IMR-90 (cell line): ENCODE data around the gene SH3RF3. TPM values are rescaled to one million over a fixed set of nuclear protein-coding genes. Genes with fewer than 3 reads are reported as not detected.
A peak's percentile ranks its signal among the peaks of the same experiment; 100 is the strongest.

Source experiments
- ATAC-seq: fragments of 200-7000 bp; cut with Tn5 transposase; 2 replicates; pipeline ENCODE4 v1.9.1; 2020; ENCODE audit warnings: low read depth, mild to moderate bottlenecking, moderate library complexity
- BruUV-seq: library from RNA; stranded (reverse); fragments of 400-500 nt; replicated peaks from 2 replicates; lab custom pipeline; 2021; lab: Mats Ljungman, UMichigan
- CTCF ChIA-PET: fragments of 300-600 bp; formaldehyde crosslinking; extraction: SDS; loops from one replicate; lab custom pipeline; 2021; ENCODE audit warnings: antibody characterized with exemption; lab: Yijun Ruan, JAX
- POLR2A ChIA-PET: fragments of 300-600 bp; sonication (Branson Sonifier 250); formaldehyde crosslinking; loops from one replicate; lab custom pipeline; 2022; ENCODE audit warnings: antibody characterized with exemption; ENCODE audit not compliant: unreplicated experiment; lab: Charles Lee
- DNase-seq: peaks from one replicate; pipeline ENCODE4 v3.0.0; 2013
- H2AFZ ChIP-seq: replicated peaks from 2 replicates; pipeline ENCODE3; 2013; ENCODE audit warnings: low read length, mild to moderate bottlenecking; ENCODE audit not compliant: poor library complexity
- H2AK5ac ChIP-seq: 2 replicates; pipeline ENCODE4 v1.6.1; 2013; ENCODE audit warnings: low read depth, low read length, inconsistent platforms
- H2AK9ac ChIP-seq: replicated peaks from 2 replicates; pipeline ENCODE3; 2013; ENCODE audit warnings: mild to moderate bottlenecking, low read depth, low read length, moderate library complexity; ENCODE audit not compliant: poor library complexity
- H2BK120ac ChIP-seq: 2 replicates; pipeline ENCODE4 v1.6.1; 2013; ENCODE audit warnings: low read depth, low read length, inconsistent platforms
- H2BK15ac ChIP-seq: 3 replicates; pipeline ENCODE4 v1.6.1; 2013; ENCODE audit warnings: low read depth, low read length, inconsistent platforms
- H2BK20ac ChIP-seq: 2 replicates; pipeline ENCODE4 v1.6.1; 2013; ENCODE audit warnings: low read depth, mild to moderate bottlenecking, inconsistent platforms, low read length, moderate library complexity
- H2BK5ac ChIP-seq: 2 replicates; pipeline ENCODE4 v1.6.1; 2013; ENCODE audit warnings: mild to moderate bottlenecking, low read depth, low read length, inconsistent platforms; ENCODE audit not compliant: poor library complexity, severe bottlenecking
- H3K14ac ChIP-seq: replicated peaks from 2 replicates; pipeline ENCODE4 v1.6.1; 2013; ENCODE audit warnings: low read depth, low read length, inconsistent platforms
- H3K18ac ChIP-seq: 2 replicates; pipeline ENCODE4 v1.6.1; 2013; ENCODE audit warnings: low read depth, low read length, control low read depth
- H3K23ac ChIP-seq: 2 replicates; pipeline ENCODE4 v1.6.1; 2013; ENCODE audit warnings: low read depth, low read length, inconsistent platforms
- H3K27ac ChIP-seq: 2 replicates; pipeline ENCODE4 v1.5.1; 2013; ENCODE audit warnings: mild to moderate bottlenecking, control low read depth, low read length; ENCODE audit not compliant: insufficient read depth
- H3K27me3 ChIP-seq: 2 replicates; pipeline ENCODE4 v1.6.1; 2013; ENCODE audit warnings: low read length; ENCODE audit not compliant: control insufficient read depth, insufficient read depth
- H3K36me3 ChIP-seq: 2 replicates; pipeline ENCODE4 v1.6.1; 2013; ENCODE audit warnings: low read length, mixed read lengths; ENCODE audit not compliant: control insufficient read depth, insufficient read depth
- H3K4ac ChIP-seq: 2 replicates; pipeline ENCODE4 v1.6.1; 2013; ENCODE audit warnings: low read depth, low read length, inconsistent platforms
- H3K4me1 ChIP-seq: 2 replicates; pipeline ENCODE4 v1.6.1; 2013; ENCODE audit warnings: low read length, mixed read lengths; ENCODE audit not compliant: control insufficient read depth, insufficient read depth
- H3K4me2 ChIP-seq: 2 replicates; pipeline ENCODE4 v1.6.1; 2013; ENCODE audit warnings: low read depth, mild to moderate bottlenecking, control low read depth, low read length, moderate library complexity
- H3K4me3 ChIP-seq: 2 replicates; pipeline ENCODE4 v1.5.1; 2013; ENCODE audit warnings: low read depth, mild to moderate bottlenecking, control low read depth, low read length, moderate library complexity; ENCODE audit not compliant: insufficient read depth
- H3K56ac ChIP-seq: 2 replicates; pipeline ENCODE4 v1.6.1; 2013; ENCODE audit warnings: low read length, inconsistent platforms; ENCODE audit not compliant: insufficient read depth; ENCODE audit errors: extremely low read depth
- H3K79me1 ChIP-seq, 2 experiments: 2 replicates each; pipeline ENCODE4 v1.6.1; 2013; ENCODE audit warnings: low read length in 2 of 2, inconsistent platforms in 1 of 2, low read depth in 1 of 2
- H3K9ac ChIP-seq: 2 replicates; pipeline ENCODE4 v1.6.1; 2013; ENCODE audit warnings: low read depth, low read length, control low read depth
- H3K9me1 ChIP-seq: 2 replicates; pipeline ENCODE4 v1.6.1; 2013; ENCODE audit warnings: low read length, inconsistent platforms; ENCODE audit not compliant: insufficient read depth
- H3K9me3 ChIP-seq: 2 replicates; pipeline ENCODE4 v1.6.1; 2013; ENCODE audit warnings: low read length; ENCODE audit not compliant: control insufficient read depth, insufficient read depth
- H4K20me1 ChIP-seq: 2 replicates; pipeline ENCODE4 v1.6.1; 2013; ENCODE audit warnings: low read length, inconsistent platforms; ENCODE audit not compliant: insufficient read depth
- H4K5ac ChIP-seq: 2 replicates; pipeline ENCODE4 v1.6.1; 2013; ENCODE audit warnings: mild to moderate bottlenecking, low read depth, low read length, control low read depth
- H4K8ac ChIP-seq, 2 experiments: 2 replicates each; pipeline ENCODE4 v1.6.1; 2013; ENCODE audit warnings: low read depth in 2 of 2, low read length in 2 of 2, control low read depth in 1 of 2, inconsistent platforms in 1 of 2
- H4K91ac ChIP-seq: 2 replicates; pipeline ENCODE4 v1.6.1; 2013; ENCODE audit warnings: low read depth, low read length, inconsistent platforms; ENCODE audit not compliant: insufficient read depth
- BHLHE40 ChIP-seq: fragments of 150-350 bp; IDR thresholded peaks from 2 replicates; pipeline ENCODE4 v1.6.1; 2016; ENCODE audit warnings: mild to moderate bottlenecking, low read depth, low read length
- CHD1 ChIP-seq: IDR thresholded peaks from 2 replicates; pipeline ENCODE4 v1.6.1; 2012; ENCODE audit warnings: low read depth, low read length, improper control_type of control experiment
- CTCF ChIP-seq: conservative IDR thresholded peaks from 2 replicates; pipeline ENCODE4 v1.5.1; 2012; ENCODE audit warnings: mild to moderate bottlenecking, low read depth, low read length, improper control_type of control experiment
- FOS ChIP-seq: fragments of 150-350 bp; IDR thresholded peaks from 2 replicates; pipeline ENCODE4 v1.6.1; 2016; ENCODE audit warnings: low read depth, low read length
- MAFK ChIP-seq: IDR thresholded peaks from 2 replicates; pipeline ENCODE4 v1.6.1; 2012; ENCODE audit warnings: low read depth, low read length, improper control_type of control experiment
- RCOR1 ChIP-seq: IDR thresholded peaks from 2 replicates; pipeline ENCODE4 v1.6.1; 2012; ENCODE audit warnings: mild to moderate bottlenecking, low read length, improper control_type of control experiment; ENCODE audit not compliant: insufficient replicate concordance
- SMC3 ChIP-seq: fragments of 150-350 bp; IDR thresholded peaks from 2 replicates; pipeline ENCODE4 v1.6.1; 2016; ENCODE audit warnings: low read depth, mild to moderate bottlenecking, antibody characterized with exemption, low read length, moderate library complexity
- WGBS, 2 experiments: methylation state at CpG; one replicate each; pipeline versions ENCODE4 v1.1.5 to v1.1.7; 2013; ENCODE audit warnings: missing lambda C conversion rate in 2 of 2; ENCODE audit not compliant: insufficient read length in 1 of 2; ENCODE audit errors: extremely low coverage in 2 of 2; 5-methylcytosine and 5-hydroxymethylcytosine counted together
- dilution Hi-C: fragments of 300-500 bp; cut with HindIII; formaldehyde crosslinking; loops from one replicate; pipeline ENCODE4 v1.14.3; 2018; ENCODE audit warnings: low sequenced_read_pairs; ENCODE audit not compliant: unreplicated experiment
- in situ Hi-C: fragments of 300-500 bp; cut with MboI; formaldehyde crosslinking; loops from 3 replicates; pipeline ENCODE4 v1.14.3; 2019; ENCODE audit warnings: low sequenced_read_pairs, inconsistent platforms, mixed read lengths
- intact Hi-C: fragments of 100-400 bp; cut with micrococcal nuclease; formaldehyde crosslinking; loops from 2 replicates; pipeline ENCODE4 v1.10.0; 2022
- polyA plus RNA-seq, 3 experiments: library from polyadenylated mRNA; depleted of rRNA; stranded (reverse); fragments of >200 nt; gene quantifications; 2 replicates each; pipeline ENCODE4 v1.2.3, GENCODE V29; 2012; ENCODE audit warnings: low replicate concordance in 1 of 3
- total RNA-seq: library from RNA; depleted of rRNA; stranded (reverse); fragments of >200 nt; gene quantifications from 2 replicates; pipeline ENCODE4 v1.2.3, GENCODE V29; 2012

SH3RF3 gene
- total and polyA plus RNA-seq, 2 of the 4 experiments (the other 2 are of a cell fraction), result 3.4 to 5.3 TPM

DNA sequence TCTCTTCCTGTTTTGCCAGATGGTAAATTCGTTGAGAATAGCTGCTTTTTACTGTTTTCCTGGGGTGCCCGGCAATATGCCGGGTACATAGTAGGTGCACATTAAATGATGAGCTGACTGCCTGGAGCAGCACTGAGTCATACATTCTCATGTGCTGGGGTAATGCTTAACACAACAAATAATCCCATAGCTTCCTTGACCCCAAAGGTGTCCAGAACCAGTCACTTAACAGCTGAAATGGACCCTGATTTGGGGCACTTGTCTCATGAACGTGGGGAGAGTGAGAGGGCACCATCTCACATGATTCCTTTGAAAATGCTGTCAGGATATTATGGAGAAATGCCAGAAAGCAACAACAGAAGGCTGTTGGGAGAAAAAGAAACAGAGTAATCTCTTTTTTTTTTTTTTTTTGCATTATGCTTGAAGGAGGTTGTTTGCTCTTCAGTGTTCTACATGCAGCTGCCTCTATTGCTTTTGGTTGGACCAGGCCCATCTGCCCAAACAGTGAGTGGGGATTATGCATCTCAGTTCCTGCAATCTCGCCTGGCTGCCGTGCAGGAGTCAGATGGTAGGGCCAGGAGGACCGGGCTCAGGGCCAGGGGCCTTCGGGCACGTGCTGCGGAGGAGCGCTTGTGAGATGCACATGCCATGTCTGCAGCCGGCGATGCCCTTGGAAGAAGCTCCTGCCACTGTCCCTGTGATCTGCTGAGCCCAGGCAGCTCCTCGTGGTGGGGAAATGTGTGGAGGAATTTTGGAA, 162.1 kb downstream of the SH3RF3 start:
- Histone ChIP-seq H4K5ac (no peak overlapping the region), H3K9me1 (peaks cover 14% of the 10 kb centered on the region), H4K91ac (peak overlapping the region; percentile 35; the same call in 1 of the 2 replicates), H3K36me3 (no peaks in the 10 kb centered on the region), H3K14ac (peak overlapping the region; percentile 5), H3K4me3 (no peak overlapping the region), H2BK120ac (peak overlapping the region; percentile 37; the same call in 1 of the 2 replicates), H2BK20ac (peak overlapping the region; percentile 27), H3K27me3 (no peaks in the 10 kb centered on the region), H3K9ac (no peak overlapping the region), H3K23ac (peak overlapping the region; percentile 3; the same call in 1 of the 2 replicates), H2AK5ac (peak overlapping the region; percentile 14; the same call in 1 of the 2 replicates), H2BK15ac (no peak overlapping the region), H3K4me2 (no peak overlapping the region), H2AK9ac (peak overlapping the region; percentile 10), H3K4me1 (peaks cover 9% of the 10 kb centered on the region), H3K4ac (peak overlapping the region; percentile 44), H4K20me1 (peaks cover 72% of the 10 kb centered on the region), H3K18ac (no peak overlapping the region), H2BK5ac (no peak overlapping the region), H3K27ac (peak overlapping the region; percentile 12; the same call in 1 of the 2 replicates), H4K8ac (peak overlapping the region in 1 of 2 experiments; percentile 43; a peak in 2 of 4 replicates), H3K56ac (no peak overlapping the region), H2AFZ (peak overlapping the region; percentile 3), H3K79me1 (peaks cover 44 to 90% of the 10 kb centered on the region in 2 experiments), H3K9me3 (peaks cover 3% of the 10 kb centered on the region; the same call in 1 of the 2 replicates)
- dilution Hi-C loops, result no loop called here
- WGBS, 2 experiments, result 55% methylated on average over 7 of the region's 14 CpGs; no CpG with 5 or more reads in 1 of the 2 experiments
- ChIA-PET POLR2A (interaction anchor here (0.6 kb wide), 1 partner anchor 34 kb away, joined by 8 read pairs; no protein-coding TSS in a partner anchor), CTCF (interaction anchor here (1.5 kb wide), 1 partner anchor 119 kb away, joined by 5 read pairs; no protein-coding TSS in a partner anchor)
- intact Hi-C loops, result no loop called here
- ATAC-seq (peak; percentile 67), DNase-seq (peak; percentile 83)
- no TSS peak for BruUV-seq
- TF ChIP-seq BHLHE40 (peak; percentile 61), FOS (peak; percentile 58), SMC3 (no peak), RCOR1 (no peak), CTCF (no peak), CHD1 (no peak), MAFK (no peak)
- in situ Hi-C loops, result no loop called here
